HCT116 (cell line): ENCODE results near the gene FRZB.

Source experiments
- ATF3 ChIP-seq: IDR thresholded peaks from 2 replicates; pipeline ENCODE4 v1.6.1; 2012
- CTCF ChIP-seq, 3 experiments: fragments of 200-600 bp in 1 of 3; sonication (generic) in 1 of 3; IDR thresholded peaks in 2 of 3; conservative IDR thresholded peaks in 1 of 3; 2 replicates each; pipeline ENCODE4 v1.5.1; 2012 to 2017; ENCODE audit warnings: low read depth in 2 of 3, low read length in 2 of 3, antibody characterized with exemption in 1 of 3, borderline replicate concordance in 1 of 3, control low read depth in 1 of 3, mild to moderate bottlenecking in 1 of 3, mixed read lengths in 1 of 3, mixed run types in 1 of 3, moderate library complexity in 1 of 3; ENCODE audit not compliant: insufficient read depth in 1 of 3
- EGR1 ChIP-seq: IDR thresholded peaks from 2 replicates; pipeline ENCODE4 v1.6.1; 2012; ENCODE audit warnings: low read depth
- EZH2 ChIP-seq: fragments of 200-600 bp; sonication (generic); IDR thresholded peaks from 2 replicates; pipeline ENCODE4 v1.6.1; 2017; ENCODE audit warnings: antibody characterized with exemption, mixed run types
- EZH2phosphoT487 ChIP-seq: fragments of 200-600 bp; IDR thresholded peaks from 2 replicates; pipeline ENCODE4 v1.6.1; 2018; ENCODE audit warnings: antibody characterized with exemption, borderline replicate concordance
- POLR2A ChIP-seq: IDR thresholded peaks from 2 replicates; pipeline ENCODE4 v1.7.0; 2011; ENCODE audit warnings: borderline replicate concordance; ENCODE audit not compliant: insufficient read depth, insufficient read length; ENCODE audit errors: extremely low read depth
- POLR2AphosphoS5 ChIP-seq: IDR thresholded peaks from 2 replicates; pipeline ENCODE4 v1.6.1; 2011; ENCODE audit warnings: mild to moderate bottlenecking, low read depth, low read length, moderate library complexity
- REST ChIP-seq: IDR thresholded peaks from 2 replicates; pipeline ENCODE4 v1.6.1; 2012; ENCODE audit warnings: low read depth
- YY1 ChIP-seq: IDR thresholded peaks from 2 replicates; pipeline ENCODE4 v1.6.1; 2011; ENCODE audit warnings: low read length, low read depth, moderate library complexity, mild to moderate bottlenecking; ENCODE audit not compliant: insufficient replicate concordance; ENCODE audit errors: extremely low read depth
- ZFX ChIP-seq: fragments of 450-650 bp; IDR thresholded peaks from 2 replicates; pipeline ENCODE4 v1.6.1; 2017

GRCh38 chr2:182894174-182894573 is 27.7 kb upstream of the FRZB start:
- TF ChIP-seq ZFX (no peak), CTCF (IDR thresholded peaks at IDR 0.05 in 2 of 3, conservative IDR thresholded peaks at IDR 0.05 in 1 of 3; ENCODE audit: borderline replicate concordance in 1 of 3, insufficient read depth in 1 of 3, low read depth in 2 of 3, low read length in 2 of 3) (no peak), EZH2 (no peak), ATF3 (no peak), REST (no peak), EZH2phosphoT487 (no peak), YY1 (no peak), POLR2A (no peak), POLR2AphosphoS5 (no peak), EGR1 (no peak)
